NT2/D1 (cell line): ENCODE results near the gene SNAP29.
"Not testable (repeated sequence)": the region's sequence is repeated elsewhere in the genome, so short reads cannot be mapped to it uniquely, and the experiment has no call there.

ENCODE experiments used
- DNase-seq: peaks from one replicate; pipeline ENCODE4 v3.0.0-alpha.2; 2011; ENCODE audit warnings: low read depth, low spot score
- H3K27me3 ChIP-seq: 2 replicates; pipeline ENCODE4 v1.6.0; 2011; ENCODE audit warnings: mild to moderate bottlenecking; ENCODE audit not compliant: insufficient read length, insufficient read depth
- H3K36me3 ChIP-seq: 2 replicates; pipeline ENCODE4 v1.6.1; 2011; ENCODE audit warnings: mild to moderate bottlenecking, low read length, mixed read lengths; ENCODE audit not compliant: insufficient read depth, insufficient read length
- H3K4me1 ChIP-seq: 2 replicates; pipeline ENCODE4 v1.5.1; 2011; ENCODE audit not compliant: insufficient read depth, insufficient read length
- H3K4me3 ChIP-seq: 2 replicates; pipeline ENCODE4 v1.5.1; 2011; ENCODE audit warnings: low read depth; ENCODE audit not compliant: insufficient read length
- H3K9ac ChIP-seq: 2 replicates; pipeline ENCODE4 v1.6.0; 2011; ENCODE audit warnings: low read depth; ENCODE audit not compliant: insufficient read length
- H3K9me3 ChIP-seq: 2 replicates; pipeline ENCODE4 v1.5.1; 2011; ENCODE audit warnings: mild to moderate bottlenecking, low read length; ENCODE audit not compliant: insufficient read depth
- SUZ12 ChIP-seq: IDR thresholded peaks from 2 replicates; pipeline ENCODE4 v1.6.1; 2011; ENCODE audit not compliant: insufficient read length, insufficient read depth; ENCODE audit errors: extremely low read depth
- YY1 ChIP-seq: IDR thresholded peaks from 2 replicates; pipeline ENCODE4 v1.6.1; 2011; ENCODE audit not compliant: insufficient read length, insufficient read depth
- ZNF274 ChIP-seq: IDR thresholded peaks from 2 replicates; pipeline ENCODE4 v1.6.1; 2011; ENCODE audit warnings: mild to moderate bottlenecking, low read depth, low read length

The SNAP29 gene

DNA sequence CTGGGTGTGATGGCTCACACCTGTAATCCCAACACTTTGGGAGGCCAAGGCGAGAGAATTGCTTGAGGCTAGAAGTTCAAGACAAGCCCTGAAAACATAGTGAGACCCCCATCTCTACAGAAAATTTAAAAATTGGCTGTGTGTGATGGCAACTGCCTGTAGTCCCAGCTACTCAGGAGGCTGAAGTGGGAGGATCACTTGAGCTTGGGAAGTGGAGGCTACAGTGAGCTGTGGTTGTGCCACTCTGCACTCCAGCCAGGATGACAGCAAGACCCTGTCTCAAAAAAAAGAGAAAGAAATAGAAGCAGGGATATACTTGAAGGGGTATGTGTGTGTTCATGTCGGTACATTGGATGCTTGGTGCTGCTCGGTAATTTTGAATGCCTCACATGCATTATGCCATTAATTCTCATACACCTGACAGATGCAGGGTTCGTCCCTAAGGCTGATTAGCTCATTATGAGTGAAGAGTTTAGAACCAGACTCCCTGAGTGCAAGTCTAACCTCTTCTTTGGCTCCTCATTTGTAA is 72.4 kb downstream of the SNAP29 start:
- Histone ChIP-seq H3K9ac (no peak overlapping the region), H3K9me3 (no peaks in the 10 kb centered on the region), H3K4me1 (peaks cover 5% of the 10 kb centered on the region), H3K4me3 (no peak overlapping the region), H3K27me3 (no peaks in the 10 kb centered on the region), H3K36me3 (peaks cover 32% of the 10 kb centered on the region)
- TF ChIP-seq YY1 (no peak), SUZ12 (no peak), ZNF274 (no peak)
- no peak for DNase-seq

DNA sequence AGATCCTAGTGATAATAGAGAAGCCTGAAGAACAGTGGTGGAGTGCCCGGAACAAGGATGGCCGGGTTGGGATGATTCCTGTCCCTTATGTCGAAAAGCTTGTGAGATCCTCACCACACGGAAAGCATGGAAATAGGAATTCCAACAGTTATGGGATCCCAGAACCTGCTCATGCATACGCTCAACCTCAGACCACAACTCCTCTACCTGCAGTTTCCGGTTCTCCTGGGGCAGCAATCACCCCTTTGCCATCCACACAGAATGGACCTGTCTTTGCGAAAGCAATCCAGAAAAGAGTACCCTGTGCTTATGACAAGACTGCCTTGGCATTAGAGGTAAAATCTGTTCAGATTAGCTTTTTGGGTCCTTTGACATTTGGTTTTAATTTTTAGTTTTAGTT is 75.1 kb downstream of the SNAP29 start:
- no peaks in the 10 kb centered on the region for H3K4me1 ChIP-seq
- H3K9me3 ChIP-seq = no peaks in the 10 kb centered on the region
- no peak overlapping the region for H3K9ac ChIP-seq
- no peak overlapping the region for H3K4me3 ChIP-seq
- no peak for DNase-seq
- H3K27me3 ChIP-seq = no peaks in the 10 kb centered on the region
- H3K36me3 ChIP-seq = peaks cover 45% of the 10 kb centered on the region
- TF ChIP-seq ZNF274 (no peak), SUZ12 (no peak), YY1 (no peak)

DNA sequence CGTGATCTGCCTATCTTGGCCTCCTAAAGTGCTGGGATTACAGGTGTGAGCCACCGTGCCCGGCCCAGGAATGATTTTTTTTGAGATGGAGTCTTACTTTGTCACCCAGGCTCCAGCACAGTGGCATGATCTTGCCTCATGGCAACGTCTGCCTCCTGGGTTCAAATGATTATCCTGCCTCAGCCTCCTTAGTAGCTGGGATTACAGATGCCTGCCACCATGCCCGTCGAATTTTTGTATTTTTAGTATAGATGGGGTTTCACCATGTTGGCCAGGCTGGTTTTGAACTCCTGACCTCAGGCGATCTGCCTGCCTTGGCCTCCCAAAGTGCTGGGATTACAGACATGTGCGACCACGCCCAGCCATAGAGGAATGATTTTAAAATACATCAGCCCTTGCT is 76.2 kb downstream of the SNAP29 start:
- not testable (repeated sequence) for H3K4me1 ChIP-seq, DNase-seq, H3K27me3 ChIP-seq, H3K9ac ChIP-seq, H3K4me3 ChIP-seq, H3K9me3 ChIP-seq
- H3K36me3 ChIP-seq = peaks cover 48% of the 10 kb centered on the region

DNA sequence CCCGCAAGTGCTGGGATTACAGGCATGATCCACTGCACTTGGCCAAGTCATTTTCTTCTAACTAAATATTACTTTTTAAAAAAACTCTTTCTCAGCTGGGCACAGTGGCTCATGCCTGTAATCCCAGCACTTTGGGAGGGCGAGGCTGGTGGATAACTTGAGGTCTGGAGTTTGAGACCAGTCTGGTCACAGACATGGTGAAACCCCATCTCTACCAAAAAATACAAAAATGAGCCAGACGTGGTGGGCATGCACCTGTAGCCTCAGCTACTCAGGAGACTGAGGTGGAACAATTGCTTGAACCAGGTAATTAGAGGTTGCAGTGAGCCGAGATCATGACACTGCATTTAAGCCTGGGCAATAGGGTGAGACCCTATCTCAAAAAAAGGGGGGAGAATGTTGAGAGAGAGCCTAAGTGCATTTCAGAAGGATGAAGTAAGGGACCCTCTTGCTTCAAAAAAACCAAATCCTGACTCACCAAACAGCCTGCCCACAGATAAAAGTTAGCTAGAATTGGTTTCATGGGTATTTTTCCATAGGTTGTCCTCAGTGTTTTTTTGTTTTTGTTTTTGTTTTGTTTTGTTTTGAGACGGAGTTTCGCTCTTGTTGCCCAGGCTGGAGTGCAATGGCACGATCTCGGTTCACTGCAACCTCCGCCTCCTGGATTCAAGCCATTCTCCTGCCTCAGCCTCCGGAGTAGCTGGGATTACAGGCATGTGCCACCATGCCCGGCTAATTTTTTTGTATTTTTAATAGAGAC is 77.2 kb downstream of the SNAP29 start:
- peaks cover 51% of the 10 kb centered on the region for H3K36me3 ChIP-seq

DNA sequence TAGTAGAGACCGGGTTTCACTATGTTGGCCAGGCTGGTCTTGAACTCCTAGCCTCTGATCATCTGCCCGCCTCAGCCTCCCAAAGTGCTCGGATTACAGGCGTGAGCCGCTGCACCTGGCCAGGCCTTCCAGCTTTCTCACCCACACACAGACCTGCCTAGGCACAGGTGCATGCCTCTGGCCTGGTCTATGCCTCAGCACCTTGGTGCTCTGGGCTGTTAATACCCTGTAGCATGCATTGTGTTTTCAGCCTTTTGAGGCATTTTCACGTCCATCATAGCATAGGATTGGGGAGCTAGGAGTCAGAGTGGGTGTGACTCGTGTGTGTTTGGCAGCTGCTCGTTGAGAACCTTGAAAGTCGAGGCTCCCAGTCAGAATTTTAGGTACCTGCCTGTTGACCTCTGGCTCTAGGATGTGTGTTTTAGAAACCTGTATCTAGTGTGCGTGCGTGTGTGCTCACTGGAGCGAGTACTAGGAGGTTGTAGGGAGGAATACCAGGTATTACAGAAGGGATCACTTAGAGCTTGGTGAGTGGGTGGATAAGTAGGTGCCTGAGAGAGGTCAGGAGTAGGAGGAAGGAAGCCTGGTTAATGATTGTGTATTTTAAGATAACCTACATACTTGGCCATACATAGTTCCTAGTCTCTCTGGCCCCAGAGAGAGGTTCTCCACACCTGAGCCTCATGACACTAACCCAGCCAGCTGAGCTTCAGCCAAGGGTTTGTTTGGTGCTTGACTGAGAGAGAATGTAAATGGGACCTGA is 78.4 kb downstream of the SNAP29 start:
- Histone ChIP-seq H3K36me3 (peaks cover 52% of the 10 kb centered on the region), H3K9me3 (no peaks in the 10 kb centered on the region), H3K9ac (no peak overlapping the region), H3K4me1 (no peaks in the 10 kb centered on the region), H3K27me3 (no peaks in the 10 kb centered on the region), H3K4me3 (no peak overlapping the region)
- TF ChIP-seq ZNF274 = no peak
- TF ChIP-seq YY1 = no peak
- no peak for DNase-seq

More for the DNA sequence above, 77.2 kb downstream of the SNAP29 start:
- H3K9me3 ChIP-seq, H3K4me1 ChIP-seq, H3K9ac ChIP-seq, H3K4me3 ChIP-seq, DNase-seq, H3K27me3 ChIP-seq: not testable (repeated sequence)

DNA sequence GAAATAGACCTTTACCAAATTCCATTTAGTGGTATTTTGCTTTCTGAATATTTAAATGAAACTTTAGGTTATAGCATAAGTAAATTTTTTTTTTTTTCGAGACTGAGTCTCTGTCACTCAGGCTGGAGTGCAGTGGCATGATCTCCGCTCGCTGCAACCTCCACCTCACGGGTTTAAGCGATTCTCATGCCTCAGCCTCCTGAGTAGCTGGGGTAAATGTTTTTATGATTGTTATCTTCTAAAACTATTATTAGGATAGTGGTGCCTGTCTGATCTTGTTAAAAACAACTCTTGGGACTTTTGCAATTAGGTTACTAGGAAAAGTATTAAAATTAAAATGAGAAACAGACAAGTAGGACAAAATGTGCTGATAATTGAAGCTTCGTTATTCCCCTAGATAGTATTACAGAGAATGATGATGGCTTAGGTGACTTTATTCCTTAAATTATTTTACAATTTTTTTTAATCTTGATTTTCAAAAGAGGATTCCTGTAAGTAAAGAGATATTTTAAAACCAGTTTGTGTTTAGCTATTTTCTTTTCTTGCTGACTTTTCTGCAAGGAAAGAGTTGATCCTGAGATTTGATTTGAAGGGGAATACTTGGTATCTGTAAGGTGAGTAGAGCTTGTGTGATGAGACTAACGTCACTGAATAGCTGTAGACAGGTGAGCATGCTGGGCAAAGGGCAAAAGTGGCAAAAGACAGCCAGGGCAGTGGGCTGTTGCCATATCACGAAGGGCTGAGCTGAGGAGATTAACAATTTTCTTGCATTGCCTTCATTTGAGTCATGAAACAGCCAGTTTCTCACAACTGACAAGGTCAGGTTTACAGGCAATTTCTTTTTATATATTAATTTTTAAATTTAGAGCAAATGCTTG is 79.2 kb downstream of the SNAP29 start:
- H3K9ac ChIP-seq = no peak overlapping the region
- TF ChIP-seq YY1 = no peak
- TF ChIP-seq SUZ12 = no peak
- TF ChIP-seq ZNF274 = no peak
- H3K4me3 ChIP-seq = no peak overlapping the region
- H3K27me3 ChIP-seq = no peaks in the 10 kb centered on the region
- no peak for DNase-seq
- peaks cover 48% of the 10 kb centered on the region for H3K36me3 ChIP-seq
- H3K4me1 ChIP-seq = no peaks in the 10 kb centered on the region
- no peaks in the 10 kb centered on the region for H3K9me3 ChIP-seq

DNA sequence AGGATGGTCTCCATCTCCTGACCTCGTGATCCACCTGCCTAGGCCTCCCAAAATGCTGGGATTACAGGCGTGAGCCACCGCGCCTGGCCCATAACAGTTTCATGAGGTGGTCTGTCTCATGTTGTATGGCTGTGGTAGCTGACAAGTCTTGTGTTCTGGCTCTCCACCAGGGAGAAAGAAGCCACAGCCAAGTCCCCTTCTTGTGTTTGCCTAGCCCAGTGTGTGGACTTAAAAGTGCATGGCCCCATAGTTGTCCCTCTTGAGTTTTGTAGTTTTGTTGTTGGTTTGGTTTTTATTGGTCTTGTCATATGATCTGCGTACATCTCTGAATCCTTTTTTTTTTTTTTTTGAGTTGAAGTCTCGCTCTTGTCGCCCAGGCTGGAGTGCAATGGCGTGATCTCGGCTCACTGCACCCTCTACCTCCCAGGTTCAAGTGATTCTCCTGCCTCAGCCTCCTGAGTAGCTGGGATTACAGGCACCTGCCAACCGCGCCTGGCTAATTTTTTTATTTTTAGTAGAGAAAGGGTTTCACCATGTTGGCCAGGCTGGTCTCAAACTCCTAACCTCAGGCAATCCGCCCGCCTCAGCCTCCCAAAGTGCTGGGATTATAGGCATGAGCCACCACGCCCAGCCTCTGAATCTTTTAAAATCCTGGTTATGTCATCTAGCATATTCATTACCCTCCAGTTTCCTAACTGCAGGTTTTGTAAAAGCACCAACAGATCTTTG is 80.8 kb downstream of the SNAP29 start:
- H3K4me3 ChIP-seq, H3K9me3 ChIP-seq, H3K4me1 ChIP-seq, H3K27me3 ChIP-seq, DNase-seq, H3K9ac ChIP-seq: not testable (repeated sequence)
- peaks cover 50% of the 10 kb centered on the region for H3K36me3 ChIP-seq
